NCI-H748 treated with DMSO at 0.1 percent for 48 hours (cell line): ENCODE results near the gene LDOC1.
"Not testable (repeated sequence)": the region's sequence is repeated elsewhere in the genome, so short reads cannot be mapped to it uniquely, and the experiment has no call there.

Source experiments
- DNase-seq: peaks from one replicate; lab custom pipeline; 2025; lab: John Stamatoyannopoulos, UW

The LDOC1 gene

DNA sequence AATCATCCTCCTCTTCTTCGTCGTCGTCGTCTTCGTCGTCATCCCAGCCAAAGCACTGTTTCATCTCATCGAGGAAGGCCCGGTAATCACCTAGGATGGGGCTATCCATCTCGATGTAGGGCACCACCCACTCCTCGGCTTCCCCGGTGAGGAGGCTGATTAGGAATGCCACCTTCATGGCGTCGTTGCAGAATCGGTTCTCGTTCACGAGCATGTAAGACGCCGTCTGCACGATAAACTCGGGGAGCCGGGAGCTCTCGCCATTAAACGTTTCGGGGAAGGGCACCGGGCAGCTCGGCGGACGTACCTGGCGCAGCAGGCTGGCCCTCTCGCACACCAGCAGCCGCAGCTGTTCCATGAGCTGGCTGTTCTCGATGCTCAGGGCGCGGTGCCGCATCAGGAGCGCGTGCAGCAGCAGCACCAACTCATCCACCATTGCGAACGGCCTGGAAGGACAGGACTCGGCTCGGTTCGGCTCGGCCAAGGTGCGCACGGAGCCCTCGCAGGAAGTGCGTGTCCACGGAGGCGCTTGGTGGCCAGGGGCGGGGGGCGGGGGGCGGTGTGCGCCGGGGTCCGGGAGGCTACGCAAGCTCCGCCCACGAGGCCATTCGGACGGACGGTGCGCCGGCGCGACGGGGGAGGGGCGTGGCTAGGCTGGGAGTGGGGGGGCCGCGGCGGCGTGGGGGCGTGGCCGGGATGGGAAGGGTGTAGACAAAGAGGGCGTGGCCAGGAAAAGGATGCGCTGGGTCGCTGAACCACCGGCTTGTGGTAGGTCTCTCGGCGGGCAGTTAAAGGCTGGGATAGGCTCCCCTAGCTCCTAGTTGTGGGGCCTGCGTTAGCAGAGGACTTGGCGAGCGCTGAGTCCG, at the start of gene LDOC1:
Gene LDOC1, minus strand, starts transcription at position 544 of the 866 bp plus-strand sequence. Its CDS starts 108 bp downstream, at position 436.
- DNase-seq: peak; percentile 80

DNA sequence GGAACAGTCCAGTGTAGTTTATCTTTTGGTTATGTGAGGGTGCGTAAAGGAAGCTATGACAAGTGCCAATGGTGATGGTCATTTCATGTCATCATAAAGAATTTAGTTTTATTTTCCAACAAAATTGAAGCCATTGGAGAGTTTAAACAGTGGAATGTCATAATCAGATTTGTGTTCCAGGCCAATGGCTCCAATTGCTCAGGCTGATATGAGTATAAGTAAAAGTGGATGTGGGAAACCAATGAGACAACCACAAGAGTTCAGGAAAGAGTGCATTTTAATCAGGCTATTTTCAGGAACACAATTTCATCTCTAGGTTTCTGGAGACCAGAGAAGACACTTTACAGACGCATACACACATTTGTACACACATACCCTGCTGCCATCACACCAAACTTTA, 44.7 kb upstream of the LDOC1 start:
- no peak for DNase-seq

DNA sequence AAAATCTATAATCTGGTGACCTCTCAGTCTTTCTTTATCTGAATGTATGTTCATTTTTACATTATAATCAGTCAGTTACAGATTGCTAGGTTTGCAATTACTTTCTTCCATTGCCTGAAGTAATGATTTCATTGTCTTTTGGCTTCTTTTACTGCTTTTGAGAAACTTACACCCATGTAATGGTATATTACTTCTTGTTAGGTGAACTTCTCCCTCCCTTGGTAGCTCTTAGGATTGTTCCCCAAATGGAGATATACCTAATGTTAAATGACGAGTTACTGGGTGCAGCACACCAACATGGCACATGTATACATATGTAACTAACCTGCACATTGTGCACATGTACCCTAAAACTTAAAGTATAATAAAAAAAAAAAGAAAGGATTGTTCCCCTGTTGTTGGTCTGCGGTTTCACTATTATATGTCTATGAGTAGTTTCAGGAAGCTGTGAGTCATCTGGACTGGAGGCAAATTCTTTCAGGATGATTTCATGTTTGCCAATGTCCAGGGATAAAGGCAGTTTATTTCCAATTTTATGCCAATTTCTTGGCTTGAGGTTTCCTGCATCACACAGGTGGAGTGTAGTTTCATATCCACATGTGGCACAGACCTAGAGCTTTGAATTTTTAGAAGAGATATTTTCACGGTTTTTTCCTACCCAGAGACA, 43.5 kb upstream of the LDOC1 start:
- DNase-seq: no peak

DNA sequence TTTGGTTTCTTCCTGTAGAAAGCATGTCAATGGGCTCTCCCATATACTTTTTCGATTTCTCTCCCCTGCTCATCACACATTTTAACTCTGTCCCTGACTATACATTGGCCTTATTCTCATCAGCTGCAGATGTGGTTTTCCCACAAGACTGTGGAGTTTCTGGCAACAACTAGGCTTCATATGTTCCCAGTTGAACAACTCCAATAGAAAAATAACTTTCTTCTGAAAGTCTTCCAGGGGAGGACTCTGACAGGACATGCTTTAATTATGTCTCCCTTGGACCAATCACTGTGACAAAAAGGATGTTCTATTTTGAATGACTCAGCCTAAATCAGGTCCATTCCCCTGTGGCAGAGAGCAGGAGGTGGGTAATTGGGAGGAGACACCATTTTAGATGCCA, 37.3 kb upstream of the LDOC1 start:
- no peak for DNase-seq

DNA sequence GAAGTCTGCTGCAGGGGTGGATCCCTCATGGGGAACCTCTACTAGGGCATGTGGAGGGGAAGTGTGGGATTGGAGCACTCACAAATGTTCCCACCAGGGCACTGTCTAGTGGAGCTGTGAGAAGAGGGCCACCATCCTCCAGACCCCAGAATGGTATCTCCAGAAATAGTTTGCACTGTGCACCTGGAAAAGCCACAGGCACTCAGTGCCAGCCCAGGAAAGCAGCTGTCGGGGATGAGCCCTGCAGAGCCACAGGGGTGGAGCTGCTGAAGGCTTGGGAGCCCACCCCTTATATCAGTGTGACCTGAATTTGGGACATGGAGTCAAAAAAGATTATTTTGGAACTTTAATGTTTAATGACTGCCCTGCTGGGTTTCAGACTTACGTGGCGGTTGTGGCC, 25.0 kb upstream of the LDOC1 start:
- no peak for DNase-seq

DNA sequence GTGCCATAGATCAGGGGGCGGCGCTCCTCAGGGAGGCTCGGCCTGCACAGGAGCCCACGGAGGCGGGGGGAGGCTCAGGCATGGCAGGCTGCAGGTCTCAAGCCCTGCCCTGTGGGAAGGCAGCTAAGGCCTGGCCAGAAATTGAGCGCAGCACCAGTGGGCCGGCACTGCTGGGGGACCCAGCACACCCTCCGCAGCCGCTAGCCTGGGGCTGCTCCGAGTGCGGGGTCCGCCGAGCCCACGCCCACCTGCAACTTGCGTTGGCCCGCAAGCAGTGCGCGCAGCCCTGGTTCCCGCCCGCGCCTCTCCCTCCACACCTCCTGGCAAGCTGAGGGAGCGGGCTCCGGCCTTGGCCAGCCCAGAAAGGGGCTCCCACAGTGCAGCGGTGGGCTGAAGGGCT, 11.6 kb upstream of the LDOC1 start:
- not testable (repeated sequence) for DNase-seq

- no peak for DNase-seq
These were observed 8.4 kb upstream of the LDOC1 start for GRCh38 chrX:141185366-141185765.

- no peak for DNase-seq
These were observed 6.1 kb upstream of the LDOC1 start for GRCh38 chrX:141183000-141183399.

DNA sequence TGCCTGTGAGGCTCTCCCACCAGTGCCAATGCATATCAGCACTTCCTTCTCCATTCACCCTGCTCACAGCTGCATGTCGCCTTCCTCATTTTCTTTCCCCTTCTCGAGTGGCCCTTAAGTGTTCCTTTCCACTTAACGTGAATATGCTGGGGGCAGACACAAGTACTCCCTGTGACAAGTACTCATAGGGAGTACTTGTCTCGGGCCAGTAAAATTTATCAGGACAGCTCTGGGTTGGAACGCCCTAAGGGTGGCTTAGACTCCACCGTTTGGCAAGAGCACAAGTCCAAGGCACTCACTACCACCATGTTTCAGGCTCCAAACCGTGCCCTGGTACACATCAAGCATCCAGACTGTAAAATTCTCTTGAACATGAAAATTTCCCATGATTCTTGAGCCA, 3.9 kb upstream of the LDOC1 start:
- DNase-seq: no peak

DNA sequence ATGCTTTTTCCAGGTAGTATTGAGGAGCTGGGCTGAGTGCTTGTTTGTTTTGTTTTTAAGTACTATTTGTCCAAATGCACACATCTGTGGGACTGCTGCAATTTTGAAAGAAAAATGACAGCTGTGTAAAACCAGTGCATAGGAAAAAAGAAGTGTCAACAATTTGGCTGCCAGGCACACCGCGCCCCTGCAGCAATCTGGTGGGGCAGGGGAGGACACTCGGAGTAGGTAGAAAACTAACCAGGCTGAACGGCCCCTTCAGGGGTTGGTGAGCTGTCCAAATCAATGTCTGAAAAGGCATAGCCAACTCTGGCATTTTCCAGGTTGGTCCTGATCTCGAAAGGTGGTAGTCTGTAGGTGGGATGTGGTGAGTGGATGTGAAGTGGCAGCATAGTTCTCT, 1.1 kb downstream of the LDOC1 start:
- no peak for DNase-seq

- no peak for DNase-seq
These were observed 12.5 kb downstream of the LDOC1 start for GRCh38 chrX:141164406-141164805.

- DNase-seq: no peak
These were observed 18.8 kb downstream of the LDOC1 start for GRCh38 chrX:141158084-141158483.

DNA sequence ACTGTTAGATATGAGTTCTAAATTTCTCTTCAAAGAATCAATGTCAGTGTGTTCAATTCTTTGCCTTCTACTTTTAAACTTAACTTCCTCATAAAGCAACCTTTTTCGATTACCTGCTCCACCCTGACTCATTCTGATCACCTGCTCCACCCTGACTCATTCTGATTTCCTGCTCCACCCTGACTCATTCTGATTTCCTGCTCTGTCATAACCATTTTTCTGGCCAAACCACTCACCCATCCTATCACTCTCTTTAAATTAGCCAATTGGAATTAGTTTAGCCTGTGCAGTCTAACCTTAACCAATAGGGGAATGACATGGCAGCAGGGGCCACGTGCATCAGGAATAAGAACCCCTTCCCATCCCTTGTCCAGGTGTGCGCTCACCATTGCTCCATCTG, 21.7 kb downstream of the LDOC1 start:
- DNase-seq: not testable (repeated sequence)

GRCh38 chrX:141142946-141143345, 34.0 kb downstream of the LDOC1 start:
- no peak for DNase-seq

GRCh38 chrX:141133272-141133671, 43.7 kb downstream of the LDOC1 start:
- DNase-seq: no peak

DNA sequence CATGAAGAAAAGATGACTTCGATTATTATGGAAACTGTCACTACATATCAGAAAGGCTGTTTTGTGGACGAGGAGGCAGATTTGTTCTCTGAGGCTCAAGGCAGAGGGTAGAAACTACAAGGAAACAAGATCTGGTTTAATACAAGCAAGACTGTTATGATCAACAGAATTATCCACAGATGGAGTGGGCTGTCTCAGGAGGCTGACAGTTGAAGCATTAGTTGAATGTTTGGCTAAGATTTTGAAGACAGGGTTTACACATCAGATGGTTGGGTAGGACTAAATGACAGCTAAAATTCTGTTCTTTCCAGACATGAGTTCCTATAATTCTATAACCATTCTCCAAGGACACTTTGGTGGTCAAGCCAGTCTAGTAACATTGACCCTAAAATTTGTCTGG, 49.8 kb downstream of the LDOC1 start:
- DNase-seq: no peak
